Ovary (tissue), 3 donors: Measurements from ENCODE around the gene HS6ST2.

ENCODE experiments used
- CTCF ChIP-seq, 3 donors: fragments of 450-650 bp in 2 of 3; fragments of 200-600 bp in 1 of 3; IDR thresholded peaks; one replicate each; pipeline versions ENCODE4 v1.5.1 to v1.8.0; 2016 to 2022; ENCODE audit warnings: antibody characterized with exemption in 3 of 3, mild to moderate bottlenecking in 1 of 3
- POLR2A ChIP-seq: fragments of 450-650 bp; IDR thresholded peaks from one replicate; pipeline ENCODE4 v1.6.1; 2017; ENCODE audit warnings: antibody characterized with exemption, mild to moderate bottlenecking, moderate library complexity
- donor health status: DM: no; HTN: no; CAD: no.

GRCh38 chrX:132916349-132916748 lies 42.1 kb downstream of the HS6ST2 start:
- TF ChIP-seq CTCF (IDR thresholded peaks at IDR 0.05) = no peak
- no peak for TF ChIP-seq POLR2A
